Lower leg skin (tissue), 4 donors: ENCODE measurements around the gene APOM. TPM values are rescaled to one million over a fixed set of nuclear protein-coding genes. Genes with fewer than 3 reads are reported as not detected.

Experiments
- DNase-seq, 2 donors: peaks; one replicate each; pipeline ENCODE4 v3.0.0-alpha.2; 2019; ENCODE audit warnings: low spot score in 2 of 2
- H3K4me3 ChIP-seq: fragments of 200-600 bp; sonication (generic); 2 replicates; pipeline ENCODE4 v1.5.1; 2017; ENCODE audit warnings: mild to moderate bottlenecking, low read depth; ENCODE audit not compliant: poor library complexity, severe bottlenecking
- POLR2A ChIP-seq, 2 donors: fragments of 450-650 bp; IDR thresholded peaks; one replicate each; pipeline ENCODE4 v1.6.1; 2016 to 2017; ENCODE audit warnings: antibody characterized with exemption in 2 of 2, mild to moderate bottlenecking in 1 of 2, moderate library complexity in 1 of 2
- WGBS, 2 donors: methylation state at CpG; one replicate each; pipeline ENCODE4 v1.1.5; 2018; 5-methylcytosine and 5-hydroxymethylcytosine counted together
- intact Hi-C: fragments of 100-400 bp; cut with DNase I; formaldehyde crosslinking; loops from one replicate; pipeline ENCODE4 v1.15.0; 2023; ENCODE audit warnings: low total_unique reads
- total RNA-seq, 4 donors: library from RNA; depleted of rRNA; stranded (reverse); fragments of >200 nt; gene quantifications; one replicate each; pipeline ENCODE4 v1.1.0, GENCODE V29; 2016
- TF ChIP-seq, protein P1 (sequence below), 3 donors: fragments of 450-650 bp; IDR thresholded peaks; one replicate each; pipeline ENCODE4 v1.5.1; 2016; ENCODE audit warnings: antibody characterized with exemption in 3 of 3, mild to moderate bottlenecking in 3 of 3, moderate library complexity in 2 of 3

The APOM gene
- total RNA-seq, 4 donors from 2014 or later = 1.7 to 7.2 (median 2.5) TPM

DNA sequence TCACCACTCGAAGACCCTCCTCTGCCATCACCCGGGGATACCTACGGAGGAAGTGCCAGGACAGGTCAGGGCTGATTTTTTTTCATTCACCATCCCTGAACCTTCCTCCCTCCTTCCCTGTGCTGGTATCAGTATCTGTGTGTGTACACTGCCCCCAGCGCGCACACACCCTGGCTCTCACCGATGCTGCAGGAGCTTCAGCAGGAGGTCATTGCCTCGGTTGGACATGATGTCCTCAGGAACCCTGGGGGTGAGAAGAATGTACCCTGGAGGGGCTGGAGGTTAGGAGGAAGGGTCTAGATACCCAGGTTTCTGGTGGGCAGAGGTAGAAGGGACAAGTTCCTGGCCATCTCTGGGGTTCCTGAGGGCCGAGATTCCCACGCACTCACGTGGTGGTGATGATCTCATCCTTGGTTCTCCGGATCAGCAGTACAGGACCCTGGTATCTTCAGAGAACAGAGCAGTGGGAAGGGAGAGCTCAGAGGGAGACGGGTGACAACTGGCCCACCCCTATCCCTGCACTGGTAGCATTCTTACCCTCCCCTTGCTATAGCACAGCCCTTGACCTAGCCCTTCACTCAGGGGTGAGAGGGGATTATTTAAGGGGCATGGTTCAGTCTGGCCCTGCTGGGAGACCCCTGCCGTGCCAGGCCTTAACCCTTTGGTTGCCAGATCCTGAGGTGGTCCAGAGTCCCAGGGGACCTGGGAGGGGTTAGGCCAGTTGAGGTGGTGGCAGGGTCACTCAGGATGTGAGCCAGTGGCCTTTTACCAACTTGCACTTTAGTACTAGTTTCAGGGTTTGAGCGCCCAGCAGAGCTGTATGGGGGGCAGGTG lies 32.4 kb downstream of the APOM start:
- intact Hi-C loops = loop anchor here (5.0 kb wide), 1 partner anchor 79 kb away; no protein-coding TSS in a partner anchor
- H3K4me3 ChIP-seq = no peak overlapping the region
- TF ChIP-seq, protein P1, sequence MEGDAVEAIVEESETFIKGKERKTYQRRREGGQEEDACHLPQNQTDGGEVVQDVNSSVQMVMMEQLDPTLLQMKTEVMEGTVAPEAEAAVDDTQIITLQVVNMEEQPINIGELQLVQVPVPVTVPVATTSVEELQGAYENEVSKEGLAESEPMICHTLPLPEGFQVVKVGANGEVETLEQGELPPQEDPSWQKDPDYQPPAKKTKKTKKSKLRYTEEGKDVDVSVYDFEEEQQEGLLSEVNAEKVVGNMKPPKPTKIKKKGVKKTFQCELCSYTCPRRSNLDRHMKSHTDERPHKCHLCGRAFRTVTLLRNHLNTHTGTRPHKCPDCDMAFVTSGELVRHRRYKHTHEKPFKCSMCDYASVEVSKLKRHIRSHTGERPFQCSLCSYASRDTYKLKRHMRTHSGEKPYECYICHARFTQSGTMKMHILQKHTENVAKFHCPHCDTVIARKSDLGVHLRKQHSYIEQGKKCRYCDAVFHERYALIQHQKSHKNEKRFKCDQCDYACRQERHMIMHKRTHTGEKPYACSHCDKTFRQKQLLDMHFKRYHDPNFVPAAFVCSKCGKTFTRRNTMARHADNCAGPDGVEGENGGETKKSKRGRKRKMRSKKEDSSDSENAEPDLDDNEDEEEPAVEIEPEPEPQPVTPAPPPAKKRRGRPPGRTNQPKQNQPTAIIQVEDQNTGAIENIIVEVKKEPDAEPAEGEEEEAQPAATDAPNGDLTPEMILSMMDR (IDR thresholded peaks at IDR 0.05) = no peak
- 84% methylated on average over 14 of the region's 14 CpGs for WGBS, 2 donors
- DNase-seq = no peak

DNA sequence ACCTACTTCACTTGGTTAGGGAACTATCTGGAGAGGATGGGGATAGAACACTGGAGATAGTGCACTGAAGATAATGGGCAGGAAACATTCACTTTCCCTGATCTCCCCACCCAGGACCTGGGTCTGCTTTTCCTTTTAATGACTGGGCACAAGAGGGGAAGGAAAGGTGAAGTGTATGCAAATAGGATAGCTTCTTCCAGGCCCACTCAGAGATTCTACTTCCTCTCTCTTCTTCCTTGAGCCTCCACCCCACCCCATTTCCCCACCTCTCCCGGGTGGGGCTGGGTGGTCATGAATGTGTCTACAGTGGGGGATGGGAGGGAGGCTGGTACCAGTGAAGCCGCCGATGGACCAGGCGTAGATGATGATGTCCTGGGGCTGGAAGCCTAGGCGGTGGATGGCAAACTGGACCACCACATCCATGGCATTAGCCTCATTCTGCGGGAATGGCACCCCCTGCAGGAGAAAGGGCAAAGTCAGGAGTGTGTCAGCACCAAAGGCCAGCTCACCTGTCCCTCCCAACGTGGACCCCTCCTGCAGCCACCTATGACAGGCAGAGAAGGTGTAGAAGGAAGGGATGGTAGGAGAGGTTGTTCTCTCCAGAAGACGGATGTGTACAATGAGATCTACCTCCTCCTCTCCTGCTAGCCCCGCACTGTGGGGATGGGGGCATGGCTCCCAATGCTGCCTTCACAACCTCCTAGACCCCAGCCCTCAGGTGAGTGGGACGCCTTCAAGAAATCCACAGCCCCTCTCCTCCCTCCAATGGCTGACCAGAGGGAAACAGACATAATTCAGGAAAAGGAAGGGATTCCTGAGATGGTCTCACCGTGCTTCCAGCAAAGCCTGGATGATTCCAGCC lies 33.8 kb downstream of the APOM start:
- TF ChIP-seq, protein P1 (IDR thresholded peaks at IDR 0.05) = no peak
- TF ChIP-seq POLR2A (IDR thresholded peaks at IDR 0.05) = no peak
- intact Hi-C loops = loop anchor here (5.0 kb wide), 1 partner anchor 78 kb away; no protein-coding TSS in a partner anchor

DNA sequence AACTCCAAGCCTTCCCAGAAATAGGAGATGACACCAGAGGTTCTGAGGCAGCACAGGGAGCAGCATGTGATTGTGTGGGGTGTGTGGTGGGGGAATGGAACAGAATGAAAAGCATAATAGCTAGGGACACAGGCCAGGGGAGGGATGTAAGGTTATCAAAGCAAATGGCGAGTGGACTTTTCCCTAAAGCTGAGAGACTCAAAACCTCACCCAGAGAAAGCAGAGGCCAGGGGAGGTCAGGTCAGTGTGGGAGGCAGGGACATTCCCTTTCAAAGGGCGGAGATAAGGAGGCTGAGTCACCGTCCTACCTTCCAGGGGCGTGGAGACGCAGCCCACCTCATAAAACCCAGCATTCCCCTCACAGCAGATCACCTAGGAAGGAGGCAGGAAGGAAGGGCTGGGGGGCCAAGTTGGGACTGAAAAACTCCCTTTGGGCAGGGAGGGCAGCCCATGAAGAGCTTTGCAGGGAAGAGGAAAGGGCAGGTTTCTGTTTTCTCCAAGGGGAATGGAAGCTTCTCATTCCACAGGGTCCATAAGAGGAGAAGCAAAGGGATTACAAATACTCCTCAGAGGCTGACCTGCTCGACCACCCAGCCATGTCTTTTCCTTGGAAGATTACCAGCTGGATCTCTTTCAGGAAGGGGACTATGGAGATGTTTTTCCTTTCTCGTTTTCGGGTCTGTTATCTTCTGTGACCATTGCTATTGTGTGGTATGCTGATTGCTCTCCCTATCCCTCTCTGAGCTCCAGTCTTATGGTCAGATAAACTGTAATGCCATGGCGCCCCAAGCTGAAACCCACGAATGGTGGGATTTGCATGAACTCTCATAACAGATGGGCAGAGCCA lies 34.8 kb downstream of the APOM start:
- no peak overlapping the region for H3K4me3 ChIP-seq
- no peak for TF ChIP-seq POLR2A (IDR thresholded peaks at IDR 0.05)
- DNase-seq = no peak
- intact Hi-C loops = no loop called here
- WGBS, 2 donors = 68 to 76% methylated on average over 10 of the region's 10 CpGs

More for the DNA sequence above, 33.8 kb downstream of the APOM start:
- no peak overlapping the region for H3K4me3 ChIP-seq
- 82 to 84% methylated on average over 11 of the region's 11 CpGs for WGBS, 2 donors
- DNase-seq = no peak

DNA sequence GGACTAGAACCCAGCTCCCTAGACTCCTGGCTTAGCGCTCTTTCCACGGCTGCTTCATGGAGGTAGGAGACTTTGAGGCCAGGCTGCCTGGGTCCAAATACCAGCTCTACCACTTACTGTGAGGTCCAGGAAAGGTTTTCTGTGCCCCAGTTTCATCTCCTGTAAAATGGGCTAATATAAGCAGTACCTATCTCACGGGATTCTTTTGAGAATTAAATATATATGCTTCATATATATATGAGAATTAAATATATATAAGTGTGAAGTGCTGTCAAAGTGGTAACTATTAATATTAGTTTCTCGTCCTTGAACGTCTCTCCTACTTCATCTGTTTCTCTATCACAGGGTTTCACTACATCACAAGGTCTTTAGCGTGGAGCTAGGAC lies 35.4 kb downstream of the APOM start:
- intact Hi-C loops = no loop called here
- no peak for DNase-seq
- TF ChIP-seq, protein P1 (IDR thresholded peaks at IDR 0.05) = no peak
- TF ChIP-seq POLR2A (IDR thresholded peaks at IDR 0.05) = no peak
- no peak overlapping the region for H3K4me3 ChIP-seq
- WGBS, 2 donors = 90 to 92% methylated on average over 6 of the region's 6 CpGs

DNA sequence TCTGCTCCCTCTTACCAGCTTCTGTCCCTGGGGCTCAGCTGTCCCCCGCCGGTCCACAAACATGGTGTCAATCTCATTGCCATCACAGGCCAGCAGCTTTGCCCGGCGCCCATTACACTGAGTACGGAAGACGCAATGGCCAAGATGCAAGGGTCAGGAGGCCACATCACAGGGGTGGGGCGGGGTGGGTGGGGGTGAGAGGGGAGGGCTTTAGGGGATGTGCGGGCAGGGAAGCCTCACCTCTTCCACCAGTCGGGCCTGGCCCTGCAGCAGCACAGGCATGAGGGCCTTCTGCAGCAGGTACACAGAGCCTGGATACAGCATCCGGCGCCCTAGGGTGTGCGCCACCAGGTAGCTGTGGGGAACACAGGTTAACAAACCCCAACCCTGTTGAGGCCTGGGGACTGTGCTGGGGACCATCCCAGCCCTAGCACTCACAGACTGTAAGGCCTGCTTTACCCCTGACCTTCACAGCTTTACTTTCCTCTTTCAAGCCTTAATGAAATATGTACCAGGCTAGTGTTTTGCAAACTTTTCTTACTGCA lies 35.9 kb downstream of the APOM start:
- TF ChIP-seq, protein P1 (IDR thresholded peaks at IDR 0.05) = no peak
- no peak for TF ChIP-seq POLR2A (IDR thresholded peaks at IDR 0.05)
- WGBS, 2 donors = 91 to 96% methylated on average over 11 to 12 of the region's 12 CpGs
- H3K4me3 ChIP-seq = no peak overlapping the region
- DNase-seq = no peak
- intact Hi-C loops = no loop called here
